Right lobe of liver (tissue), 6 donors: ENCODE data around the gene GPATCH4. TPM values are rescaled to one million over a fixed set of nuclear protein-coding genes. Genes with fewer than 3 reads are reported as not detected.

ENCODE experiments used
- ATAC-seq, 4 donors: fragments of 200-7000 bp; cut with Tn5 transposase; one replicate each; pipeline ENCODE4 v1.9.1; 2020; ENCODE audit warnings: mild to moderate bottlenecking in 4 of 4, moderate library complexity in 4 of 4
- DNase-seq, 3 donors: peaks; one replicate each; pipeline ENCODE4 v3.0.0-alpha.2; 2020
- H3K27ac ChIP-seq, 3 donors: fragments of 200-600 bp; one replicate each; pipeline ENCODE4 v1.8.0; 2022
- H3K27me3 ChIP-seq, 2 donors: fragments of 200-600 bp; one replicate each; pipeline ENCODE4 v1.8.0; 2022
- H3K36me3 ChIP-seq, 4 donors: fragments of 200-600 bp; sonication (generic) in 1 of 4; one replicate each; pipeline versions ENCODE4 v1.5.1 to v1.8.0; 2017 to 2022; ENCODE audit warnings: control low read depth in 1 of 4
- H3K4me1 ChIP-seq, 4 donors: fragments of 200-600 bp; sonication (generic) in 1 of 4; one replicate each; pipeline versions ENCODE4 v1.5.1 to v1.8.0; 2017 to 2022; ENCODE audit warnings: control low read depth in 1 of 4
- H3K4me3 ChIP-seq, 3 donors: fragments of 200-600 bp; one replicate each; pipeline ENCODE4 v1.8.0; 2022
- H3K9me3 ChIP-seq, 4 donors: fragments of 200-600 bp; sonication (generic) in 1 of 4; one replicate each; pipeline versions ENCODE4 v1.5.1 to v1.8.0; 2017 to 2022; ENCODE audit warnings: control low read depth in 1 of 4
- POLR2A ChIP-seq: fragments of 450-650 bp; IDR thresholded peaks from one replicate; pipeline ENCODE4 v1.6.1; 2017; ENCODE audit warnings: antibody characterized with exemption, mild to moderate bottlenecking
- WGBS: methylation state at CpG from one replicate; pipeline ENCODE4 v1.1.6; 2018; ENCODE audit warnings: low coverage, low lambda C conversion rate; ENCODE audit not compliant: insufficient coverage; ENCODE audit errors: missing lambda C conversion rate; 5-methylcytosine and 5-hydroxymethylcytosine counted together
- intact Hi-C, 2 donors: fragments of 100-400 bp; cut with DNase I; formaldehyde crosslinking; loops; one replicate each; pipeline versions ENCODE4 v1.11.2 to v1.14.1; 2022
- total RNA-seq, 6 experiments: library from RNA; depleted of rRNA in 2 of 6; stranded (reverse); fragments of >200 nt in 2 of 6; fragmentation: NEBNext Ultra II Directional in 3 of 6; extraction: Animal tissue kit (Norgen Biotek cat#: 25700) in 3 of 6; gene quantifications; one replicate each; pipeline versions ENCODE4 v1.1.0 to v1.2.4, GENCODE V29; 2016 to 2023
- TF ChIP-seq, protein P1 (sequence below), 4 donors: fragments of 200-600 bp in 3 of 4; fragments of 450-650 bp in 1 of 4; IDR thresholded peaks; one replicate each; pipeline versions ENCODE4 v1.5.1 to v1.8.0; 2016 to 2022; ENCODE audit warnings: antibody characterized with exemption in 4 of 4, mild to moderate bottlenecking in 2 of 4
- donor health status: DM: no; HTN: yes; CAD: no.
- donor health status: DM: no; HTN: no; CAD: no.
- donor health status: DM: no; HTN: no; CAD: no.
- donor health status: DM: no; HTN: yes; CAD: no.
- donor health status: DM: no; HTN: yes; CAD: no.

Gene GPATCH4
- total RNA-seq, 6 experiments from 2014 or later = 7.0 to 25.3 (median 12.4) TPM

DNA sequence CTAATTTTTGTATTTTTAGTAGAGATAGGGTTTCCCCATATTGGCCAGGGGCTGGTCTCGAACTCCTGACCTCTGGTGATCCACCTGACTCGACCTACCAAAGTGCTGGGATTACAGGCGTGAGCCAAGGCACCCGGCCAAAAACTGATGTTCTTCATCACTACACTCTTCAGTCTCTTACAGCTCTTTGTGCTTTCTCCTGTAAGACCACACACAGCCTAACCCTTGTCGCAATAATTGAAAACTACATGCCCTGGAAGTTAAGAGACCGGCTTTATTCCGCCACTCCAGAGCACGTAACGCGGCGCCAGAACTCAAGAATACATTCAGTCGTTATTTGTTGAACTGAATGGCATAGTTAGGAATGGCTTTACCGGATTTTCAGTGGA lies 552 bp downstream of the GPATCH4 start:
- no peak for DNase-seq
- H3K27me3 ChIP-seq = no peaks in the 10 kb centered on the region
- under 1% methylated on average over 13 of the region's 13 CpGs for WGBS
- H3K27ac ChIP-seq = peak overlapping the region in 1 of 3 donors; percentile 43
- peak overlapping the region; percentile 59 to 88 (median 84) for H3K4me3 ChIP-seq
- peaks cover 0 to 17% (median 3%) of the 10 kb centered on the region in 4 donors for H3K4me1 ChIP-seq
- TF ChIP-seq, protein P1, sequence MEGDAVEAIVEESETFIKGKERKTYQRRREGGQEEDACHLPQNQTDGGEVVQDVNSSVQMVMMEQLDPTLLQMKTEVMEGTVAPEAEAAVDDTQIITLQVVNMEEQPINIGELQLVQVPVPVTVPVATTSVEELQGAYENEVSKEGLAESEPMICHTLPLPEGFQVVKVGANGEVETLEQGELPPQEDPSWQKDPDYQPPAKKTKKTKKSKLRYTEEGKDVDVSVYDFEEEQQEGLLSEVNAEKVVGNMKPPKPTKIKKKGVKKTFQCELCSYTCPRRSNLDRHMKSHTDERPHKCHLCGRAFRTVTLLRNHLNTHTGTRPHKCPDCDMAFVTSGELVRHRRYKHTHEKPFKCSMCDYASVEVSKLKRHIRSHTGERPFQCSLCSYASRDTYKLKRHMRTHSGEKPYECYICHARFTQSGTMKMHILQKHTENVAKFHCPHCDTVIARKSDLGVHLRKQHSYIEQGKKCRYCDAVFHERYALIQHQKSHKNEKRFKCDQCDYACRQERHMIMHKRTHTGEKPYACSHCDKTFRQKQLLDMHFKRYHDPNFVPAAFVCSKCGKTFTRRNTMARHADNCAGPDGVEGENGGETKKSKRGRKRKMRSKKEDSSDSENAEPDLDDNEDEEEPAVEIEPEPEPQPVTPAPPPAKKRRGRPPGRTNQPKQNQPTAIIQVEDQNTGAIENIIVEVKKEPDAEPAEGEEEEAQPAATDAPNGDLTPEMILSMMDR (IDR thresholded peaks at IDR 0.05) = no peak
- no peak for TF ChIP-seq POLR2A
- H3K36me3 ChIP-seq = peaks cover 0 to 16% (median 0%) of the 10 kb centered on the region in 4 donors
- intact Hi-C loops = loop anchor here in 1 of 2 donors (10.0 kb wide), 1 partner anchor 136 kb away; no protein-coding TSS in a partner anchor
- ATAC-seq = peak in 2 of 4 donors; percentile 11 to 17
- H3K9me3 ChIP-seq = no peaks in the 10 kb centered on the region

- Histone ChIP-seq H3K4me3 (no peak overlapping the region), H3K36me3 (peaks cover 0 to 20% (median 0%) of the 10 kb centered on the region in 4 donors), H3K9me3 (no peaks in the 10 kb centered on the region), H3K27ac (no peak overlapping the region), H3K27me3 (no peaks in the 10 kb centered on the region), H3K4me1 (peaks cover 0 to 17% (median 3%) of the 10 kb centered on the region in 4 donors)
- DNase-seq (no peak), ATAC-seq (peak in 1 of 4 donors; percentile 32)
- intact Hi-C loops = loop anchor here in 1 of 2 donors (10.0 kb wide), 1 partner anchor 135 kb away; no protein-coding TSS in a partner anchor
- TF ChIP-seq POLR2A = no peak
- TF ChIP-seq, protein P1 (IDR thresholded peaks at IDR 0.05) = no peak
- WGBS = 50% methylated on average over 2 of the region's 3 CpGs
Measured at GRCh38 chr1:156599811-156600210, 1.5 kb downstream of the GPATCH4 start.

- TF ChIP-seq, protein P1 (IDR thresholded peaks at IDR 0.05) = no peak
- TF ChIP-seq POLR2A = no peak
- peaks cover 0 to 26% (median 0%) of the 10 kb centered on the region in 4 donors for H3K36me3 ChIP-seq
- no peak overlapping the region for H3K4me3 ChIP-seq
- H3K9me3 ChIP-seq = no peaks in the 10 kb centered on the region
- no peak overlapping the region for H3K27ac ChIP-seq
- H3K27me3 ChIP-seq = no peaks in the 10 kb centered on the region
- peaks cover 0 to 17% (median 3%) of the 10 kb centered on the region in 4 donors for H3K4me1 ChIP-seq
- no peak for DNase-seq
- ATAC-seq = no peak
- WGBS = 96% methylated on average over 4 of the region's 4 CpGs
- intact Hi-C loops = no loop called here
Measured at GRCh38 chr1:156598731-156599432, 2.4 kb downstream of the GPATCH4 start.

DNA sequence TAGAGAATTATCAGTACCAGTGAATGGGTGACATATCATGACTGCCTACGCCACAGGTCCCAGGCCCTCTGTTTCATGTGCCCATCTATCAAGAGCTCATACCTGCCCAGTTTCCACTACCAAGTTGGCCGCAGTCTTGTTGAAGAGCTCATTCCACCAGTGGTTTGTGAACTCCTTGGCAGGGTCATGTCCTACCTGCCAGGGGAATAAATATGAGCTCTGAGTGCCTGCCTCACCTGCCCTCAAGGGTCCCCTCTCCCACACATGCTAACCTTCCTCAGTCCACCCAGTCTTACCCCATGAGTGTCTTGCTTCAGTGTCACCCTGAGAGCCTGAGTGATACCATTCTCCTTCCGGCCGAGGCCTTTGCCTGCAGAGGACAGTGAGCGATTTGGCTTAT lies 3.2 kb downstream of the GPATCH4 start:
- 87% methylated on average over 3 of the region's 5 CpGs for WGBS

More for the DNA sequence above, 3.2 kb downstream of the GPATCH4 start:
- intact Hi-C loops = no loop called here
- Histone ChIP-seq H3K4me3 (no peak overlapping the region), H3K27ac (no peak overlapping the region), H3K4me1 (peaks cover 0 to 17% (median 3%) of the 10 kb centered on the region in 4 donors), H3K27me3 (no peaks in the 10 kb centered on the region), H3K36me3 (peaks cover 0 to 26% (median 0%) of the 10 kb centered on the region in 4 donors), H3K9me3 (no peaks in the 10 kb centered on the region)
- ATAC-seq = no peak
- TF ChIP-seq, protein P1 (IDR thresholded peaks at IDR 0.05) = no peak
- no peak for TF ChIP-seq POLR2A
- DNase-seq = no peak
